ENCODE results near the gene GABPA.

DNA sequence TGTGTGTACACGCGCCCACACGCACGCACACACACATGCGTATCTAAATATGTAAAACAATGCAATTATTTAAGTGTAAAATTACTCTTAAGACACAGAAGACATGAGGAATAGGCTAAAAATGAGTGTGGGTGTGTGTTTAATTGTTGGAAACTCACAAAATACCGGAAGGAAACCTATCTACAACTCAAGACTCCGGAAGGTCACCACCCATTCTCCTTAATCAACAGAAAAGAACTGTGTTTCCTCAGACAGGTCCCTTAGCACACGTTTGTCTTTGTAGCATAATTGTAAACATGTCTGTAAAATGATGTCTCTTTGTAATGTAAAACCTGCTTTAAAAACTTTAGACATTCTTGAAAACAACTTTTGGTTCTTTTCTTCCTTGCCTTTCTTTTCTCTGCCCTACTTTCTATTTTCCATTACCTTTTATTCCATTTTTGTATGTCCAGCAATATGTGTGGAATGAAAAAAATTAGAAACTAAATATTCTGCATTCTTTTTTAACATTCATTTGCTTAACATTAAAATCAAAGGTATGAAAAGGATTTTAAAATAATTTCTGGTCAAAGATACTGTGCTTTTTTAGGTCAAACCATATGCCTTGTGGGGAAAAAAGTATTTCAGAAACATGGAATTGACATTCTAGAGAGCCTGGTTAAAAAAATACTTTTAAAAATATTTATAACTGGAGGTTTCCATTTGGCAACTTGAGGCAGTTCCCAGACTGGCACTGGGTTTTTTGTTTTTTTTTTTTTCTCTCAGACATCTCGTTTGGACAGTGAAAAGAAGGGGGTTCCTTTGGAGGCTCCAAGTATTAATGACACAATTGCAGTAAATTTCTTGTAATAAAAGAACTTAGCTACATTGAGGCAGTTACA is 46.3 kb upstream of the GABPA start:
- TF ChIP-seq RFX5 (IDR thresholded peaks at IDR 0.05; ENCODE audit: low read depth, low read length): no peak
- TF ChIP-seq ZNF134 (CRISPR knock-in tag; conservative IDR thresholded peaks at IDR 0.05): no peak
- no peak for TF ChIP-seq ZNF79 (CRISPR knock-in tag; IDR thresholded peaks at IDR 0.05; ENCODE audit: low read depth)
- TF ChIP-seq MAFK (IDR thresholded peaks at IDR 0.05; ENCODE audit: low read length): no peak
- TF ChIP-seq CHD1 (IDR thresholded peaks at IDR 0.05; ENCODE audit: low read length): no peak
- TF ChIP-seq, protein P1, sequence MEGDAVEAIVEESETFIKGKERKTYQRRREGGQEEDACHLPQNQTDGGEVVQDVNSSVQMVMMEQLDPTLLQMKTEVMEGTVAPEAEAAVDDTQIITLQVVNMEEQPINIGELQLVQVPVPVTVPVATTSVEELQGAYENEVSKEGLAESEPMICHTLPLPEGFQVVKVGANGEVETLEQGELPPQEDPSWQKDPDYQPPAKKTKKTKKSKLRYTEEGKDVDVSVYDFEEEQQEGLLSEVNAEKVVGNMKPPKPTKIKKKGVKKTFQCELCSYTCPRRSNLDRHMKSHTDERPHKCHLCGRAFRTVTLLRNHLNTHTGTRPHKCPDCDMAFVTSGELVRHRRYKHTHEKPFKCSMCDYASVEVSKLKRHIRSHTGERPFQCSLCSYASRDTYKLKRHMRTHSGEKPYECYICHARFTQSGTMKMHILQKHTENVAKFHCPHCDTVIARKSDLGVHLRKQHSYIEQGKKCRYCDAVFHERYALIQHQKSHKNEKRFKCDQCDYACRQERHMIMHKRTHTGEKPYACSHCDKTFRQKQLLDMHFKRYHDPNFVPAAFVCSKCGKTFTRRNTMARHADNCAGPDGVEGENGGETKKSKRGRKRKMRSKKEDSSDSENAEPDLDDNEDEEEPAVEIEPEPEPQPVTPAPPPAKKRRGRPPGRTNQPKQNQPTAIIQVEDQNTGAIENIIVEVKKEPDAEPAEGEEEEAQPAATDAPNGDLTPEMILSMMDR (IDR thresholded peaks at IDR 0.05 in 2 of 3, conservative IDR thresholded peaks at IDR 0.05 in 1 of 3; ENCODE audit: insufficient read depth in 2 of 3, low read depth in 1 of 3, low read length in 3 of 3): no peak
- TF ChIP-seq, protein P2, sequence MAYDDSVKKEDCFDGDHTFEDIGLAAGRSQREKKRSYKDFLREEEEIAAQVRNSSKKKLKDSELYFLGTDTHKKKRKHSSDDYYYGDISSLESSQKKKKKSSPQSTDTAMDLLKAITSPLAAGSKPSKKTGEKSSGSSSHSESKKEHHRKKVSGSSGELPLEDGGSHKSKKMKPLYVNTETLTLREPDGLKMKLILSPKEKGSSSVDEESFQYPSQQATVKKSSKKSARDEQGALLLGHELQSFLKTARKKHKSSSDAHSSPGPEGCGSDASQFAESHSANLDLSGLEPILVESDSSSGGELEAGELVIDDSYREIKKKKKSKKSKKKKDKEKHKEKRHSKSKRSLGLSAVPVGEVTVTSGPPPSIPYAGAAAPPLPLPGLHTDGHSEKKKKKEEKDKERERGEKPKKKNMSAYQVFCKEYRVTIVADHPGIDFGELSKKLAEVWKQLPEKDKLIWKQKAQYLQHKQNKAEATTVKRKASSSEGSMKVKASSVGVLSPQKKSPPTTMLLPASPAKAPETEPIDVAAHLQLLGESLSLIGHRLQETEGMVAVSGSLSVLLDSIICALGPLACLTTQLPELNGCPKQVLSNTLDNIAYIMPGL (CRISPR knock-in tag; IDR thresholded peaks at IDR 0.05): no peak
- TF ChIP-seq MXI1 (IDR thresholded peaks at IDR 0.05; ENCODE audit: low read depth, low read length): no peak
- TF ChIP-seq, protein P3, sequence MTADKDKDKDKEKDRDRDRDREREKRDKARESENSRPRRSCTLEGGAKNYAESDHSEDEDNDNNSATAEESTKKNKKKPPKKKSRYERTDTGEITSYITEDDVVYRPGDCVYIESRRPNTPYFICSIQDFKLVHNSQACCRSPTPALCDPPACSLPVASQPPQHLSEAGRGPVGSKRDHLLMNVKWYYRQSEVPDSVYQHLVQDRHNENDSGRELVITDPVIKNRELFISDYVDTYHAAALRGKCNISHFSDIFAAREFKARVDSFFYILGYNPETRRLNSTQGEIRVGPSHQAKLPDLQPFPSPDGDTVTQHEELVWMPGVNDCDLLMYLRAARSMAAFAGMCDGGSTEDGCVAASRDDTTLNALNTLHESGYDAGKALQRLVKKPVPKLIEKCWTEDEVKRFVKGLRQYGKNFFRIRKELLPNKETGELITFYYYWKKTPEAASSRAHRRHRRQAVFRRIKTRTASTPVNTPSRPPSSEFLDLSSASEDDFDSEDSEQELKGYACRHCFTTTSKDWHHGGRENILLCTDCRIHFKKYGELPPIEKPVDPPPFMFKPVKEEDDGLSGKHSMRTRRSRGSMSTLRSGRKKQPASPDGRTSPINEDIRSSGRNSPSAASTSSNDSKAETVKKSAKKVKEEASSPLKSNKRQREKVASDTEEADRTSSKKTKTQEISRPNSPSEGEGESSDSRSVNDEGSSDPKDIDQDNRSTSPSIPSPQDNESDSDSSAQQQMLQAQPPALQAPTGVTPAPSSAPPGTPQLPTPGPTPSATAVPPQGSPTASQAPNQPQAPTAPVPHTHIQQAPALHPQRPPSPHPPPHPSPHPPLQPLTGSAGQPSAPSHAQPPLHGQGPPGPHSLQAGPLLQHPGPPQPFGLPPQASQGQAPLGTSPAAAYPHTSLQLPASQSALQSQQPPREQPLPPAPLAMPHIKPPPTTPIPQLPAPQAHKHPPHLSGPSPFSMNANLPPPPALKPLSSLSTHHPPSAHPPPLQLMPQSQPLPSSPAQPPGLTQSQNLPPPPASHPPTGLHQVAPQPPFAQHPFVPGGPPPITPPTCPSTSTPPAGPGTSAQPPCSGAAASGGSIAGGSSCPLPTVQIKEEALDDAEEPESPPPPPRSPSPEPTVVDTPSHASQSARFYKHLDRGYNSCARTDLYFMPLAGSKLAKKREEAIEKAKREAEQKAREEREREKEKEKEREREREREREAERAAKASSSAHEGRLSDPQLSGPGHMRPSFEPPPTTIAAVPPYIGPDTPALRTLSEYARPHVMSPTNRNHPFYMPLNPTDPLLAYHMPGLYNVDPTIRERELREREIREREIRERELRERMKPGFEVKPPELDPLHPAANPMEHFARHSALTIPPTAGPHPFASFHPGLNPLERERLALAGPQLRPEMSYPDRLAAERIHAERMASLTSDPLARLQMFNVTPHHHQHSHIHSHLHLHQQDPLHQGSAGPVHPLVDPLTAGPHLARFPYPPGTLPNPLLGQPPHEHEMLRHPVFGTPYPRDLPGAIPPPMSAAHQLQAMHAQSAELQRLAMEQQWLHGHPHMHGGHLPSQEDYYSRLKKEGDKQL (CRISPR knock-in tag; IDR thresholded peaks at IDR 0.05; ENCODE audit: borderline replicate concordance): no peak
- TF ChIP-seq, protein P4, sequence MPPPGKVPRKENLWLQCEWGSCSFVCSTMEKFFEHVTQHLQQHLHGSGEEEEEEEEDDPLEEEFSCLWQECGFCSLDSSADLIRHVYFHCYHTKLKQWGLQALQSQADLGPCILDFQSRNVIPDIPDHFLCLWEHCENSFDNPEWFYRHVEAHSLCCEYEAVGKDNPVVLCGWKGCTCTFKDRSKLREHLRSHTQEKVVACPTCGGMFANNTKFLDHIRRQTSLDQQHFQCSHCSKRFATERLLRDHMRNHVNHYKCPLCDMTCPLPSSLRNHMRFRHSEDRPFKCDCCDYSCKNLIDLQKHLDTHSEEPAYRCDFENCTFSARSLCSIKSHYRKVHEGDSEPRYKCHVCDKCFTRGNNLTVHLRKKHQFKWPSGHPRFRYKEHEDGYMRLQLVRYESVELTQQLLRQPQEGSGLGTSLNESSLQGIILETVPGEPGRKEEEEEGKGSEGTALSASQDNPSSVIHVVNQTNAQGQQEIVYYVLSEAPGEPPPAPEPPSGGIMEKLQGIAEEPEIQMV (tag; conservative IDR thresholded peaks at IDR 0.05; ENCODE audit: low read depth): no peak
- TF ChIP-seq JUND (IDR thresholded peaks at IDR 0.05; ENCODE audit: borderline replicate concordance, low read depth, low read length): no peak
- no peak for TF ChIP-seq JUND (tag; IDR thresholded peaks at IDR 0.05; ENCODE audit: borderline replicate concordance, low read depth, low read length)
- TF ChIP-seq POLR2A (conservative IDR thresholded peaks at IDR 0.05): no peak
- TF ChIP-seq SIN3A (IDR thresholded peaks at IDR 0.05; ENCODE audit: borderline replicate concordance in 2 of 2, control insufficient read depth in 1 of 2, low read depth in 2 of 2, low read length in 2 of 2): no peak
- no peak for TF ChIP-seq ZEB2 (IDR thresholded peaks at IDR 0.05)
